Type B pancreatic cell (in vitro differentiated cells): ENCODE results near the gene ACVR1C. TPM values are rescaled to one million over a fixed set of nuclear protein-coding genes. Genes with fewer than 3 reads are reported as not detected.

ENCODE experiments used
- DNase-seq: peaks from one replicate; pipeline ENCODE4 v3.0.0; 2021; ENCODE audit warnings: mixed read lengths; ENCODE audit not compliant: unreplicated experiment; ENCODE audit errors: extremely low spot score
- H3K27ac Mint-ChIP-seq: 2 replicates; pipeline ENCODE4 v1.8.0; 2021; ENCODE audit warnings: mild to moderate bottlenecking, mixed read lengths
- H3K27me3 Mint-ChIP-seq: 2 replicates; pipeline ENCODE4 v1.8.0; 2021; ENCODE audit warnings: mixed read lengths
- H3K36me3 Mint-ChIP-seq: 2 replicates; pipeline ENCODE4 v1.8.0; 2021; ENCODE audit warnings: mixed read lengths
- H3K4me1 Mint-ChIP-seq: one replicate; pipeline ENCODE4 v1.8.0; 2021; ENCODE audit warnings: mixed read lengths; ENCODE audit not compliant: unreplicated experiment
- H3K4me3 Mint-ChIP-seq: 2 replicates; pipeline ENCODE4 v1.8.0; 2021; ENCODE audit warnings: mild to moderate bottlenecking, mixed read lengths
- H3K9me3 Mint-ChIP-seq: 2 replicates; pipeline ENCODE4 v1.8.0; 2021; ENCODE audit warnings: mixed read lengths
- CTCF ChIP-seq: fragments of 200-600 bp; sonication (generic); conservative IDR thresholded peaks from 2 replicates; pipeline ENCODE4 v1.5.0; 2021; ENCODE audit warnings: antibody characterized with exemption, mild to moderate bottlenecking
- total RNA-seq: library from RNA; stranded (reverse); gene quantifications from 2 replicates; pipeline ENCODE4 v1.2.1, GENCODE V29; 2021; ENCODE audit warnings: low replicate concordance

The ACVR1C gene
- total RNA-seq, 1 donor from 2014 or later, result 17.1 TPM

- Mint-ChIP-seq H3K27ac (no peak overlapping the region), H3K4me3 (no peak overlapping the region), H3K9me3 (peaks cover 7% of the 10 kb centered on the region), H3K36me3 (no peaks in the 10 kb centered on the region), H3K27me3 (no peaks in the 10 kb centered on the region), H3K4me1 (no peaks in the 10 kb centered on the region)
- no peak for DNase-seq
- no peak for TF ChIP-seq CTCF
Measured at GRCh38 chr2:157476953-157477709, 151.5 kb downstream of the ACVR1C start.

Other genes starting within 250 kb of the ACVR1C start
- gene CYTIP, start 184.8 kb downstream of the ACVR1C start, total RNA-seq, result 0.40 and 0.51 TPM in 2 replicates
- gene ACVR1, start 247.5 kb upstream of the ACVR1C start, total RNA-seq, result 13.1 and 14.3 TPM in 2 replicates